Activated T-cell treated with anti-CD3 and anti-CD28 coated beads, Interleukin-2, amount 50 U/mL, for 72 hours (primary cell): ENCODE data around the gene CD93. TPM values are rescaled to one million over a fixed set of nuclear protein-coding genes. Genes with fewer than 3 reads are reported as not detected.

Source experiments
- ATAC-seq, 2 donors: fragments of 150-1000 bp; cut with Tn5 transposase; replicated peaks in 1 of 2; 2 replicates each; pipeline ENCODE4 v1.10.0; 2021; ENCODE audit warnings: moderate library complexity in 2 of 2, mild to moderate bottlenecking in 1 of 2
- DNase-seq, 2 donors: peaks; one replicate each; pipeline ENCODE4 v3.0.0; 2021 to 2022; ENCODE audit warnings: mixed read lengths in 1 of 2
- H3K27ac Mint-ChIP-seq: one replicate; pipeline ENCODE4 v1.8.0; 2022; ENCODE audit warnings: mild to moderate bottlenecking, moderate library complexity, mixed read lengths
- H3K27me3 Mint-ChIP-seq: one replicate; pipeline ENCODE4 v1.8.0; 2022; ENCODE audit warnings: low read depth, mixed read lengths
- H3K36me3 Mint-ChIP-seq, 2 donors: one replicate each; pipeline ENCODE4 v1.8.0; 2022; ENCODE audit warnings: mixed read lengths in 2 of 2, mild to moderate bottlenecking in 1 of 2; ENCODE audit not compliant: insufficient read depth in 2 of 2
- H3K4me1 Mint-ChIP-seq: one replicate; pipeline ENCODE4 v1.8.0; 2022; ENCODE audit warnings: low read depth, mixed read lengths
- H3K4me3 Mint-ChIP-seq, 2 donors: one replicate each; pipeline ENCODE4 v1.8.0; 2022; ENCODE audit warnings: mild to moderate bottlenecking in 2 of 2, mixed read lengths in 2 of 2, moderate library complexity in 2 of 2
- H3K9me3 Mint-ChIP-seq, 2 donors: one replicate each; pipeline ENCODE4 v1.8.0; 2022; ENCODE audit warnings: mixed read lengths in 2 of 2
- total RNA-seq, 2 donors: library from RNA; stranded (reverse); gene quantifications; one replicate each; pipeline ENCODE4 v1.2.3, GENCODE V29; 2022

The CD93 gene
- total RNA-seq, 2 donors from 2014 or later = 0.36 to 2.0 TPM

GRCh38 chr20:23049201-23050075, 36.7 kb downstream of the CD93 start, which contains the start of gene THBD:
Gene THBD, minus strand, starts transcription at chr20:23049672. Its CDS starts 168 bp downstream, at chr20:23049504.
- peaks cover 56% of the 10 kb centered on the region for H3K27me3 Mint-ChIP-seq
- peak within 1 kb of the TSS; percentile 52 to 63 for H3K4me3 Mint-ChIP-seq
- H3K4me1 Mint-ChIP-seq = peaks cover 7% of the 10 kb centered on the region
- no peak within 1 kb of the TSS for H3K27ac Mint-ChIP-seq
- H3K36me3 Mint-ChIP-seq = peaks cover 2% of the 10 kb centered on the region in 2 donors
- ATAC-seq (peak; percentile 57 to 58), DNase-seq (peak; percentile 12 to 26)
- H3K9me3 Mint-ChIP-seq = no peaks in the 10 kb centered on the region

GRCh38 chr20:23048283-23049200, 37.6 kb downstream of the CD93 start:
- peaks cover 7% of the 10 kb centered on the region for H3K4me1 Mint-ChIP-seq
- peaks cover 61% of the 10 kb centered on the region for H3K27me3 Mint-ChIP-seq
- H3K36me3 Mint-ChIP-seq = peaks cover 2% of the 10 kb centered on the region in 2 donors
- ATAC-seq = peak; percentile 71 to 72
- H3K27ac Mint-ChIP-seq = no peak overlapping the region
- no peaks in the 10 kb centered on the region for H3K9me3 Mint-ChIP-seq
- H3K4me3 Mint-ChIP-seq = peak overlapping the region; percentile 52 to 63
- DNase-seq = peak; percentile 42 to 49

- peaks cover 53% of the 10 kb centered on the region for H3K27me3 Mint-ChIP-seq
- H3K4me3 Mint-ChIP-seq = peak overlapping the region in 1 of 2 donors; percentile 20
- no peak for ATAC-seq
- peaks cover 2% of the 10 kb centered on the region in 2 donors for H3K36me3 Mint-ChIP-seq
- H3K27ac Mint-ChIP-seq = no peak overlapping the region
- H3K4me1 Mint-ChIP-seq = peaks cover 7% of the 10 kb centered on the region
- DNase-seq = peak; percentile 12 to 13
- H3K9me3 Mint-ChIP-seq = no peaks in the 10 kb centered on the region
These were observed 38.3 kb downstream of the CD93 start for GRCh38 chr20:23047738-23048214.

- peaks cover 2% of the 10 kb centered on the region in 2 donors for H3K36me3 Mint-ChIP-seq
- ATAC-seq = no peak
- no peaks in the 10 kb centered on the region for H3K9me3 Mint-ChIP-seq
- H3K4me3 Mint-ChIP-seq = peak overlapping the region; percentile 9 to 11
- peaks cover 7% of the 10 kb centered on the region for H3K4me1 Mint-ChIP-seq
- no peak for DNase-seq
- no peak overlapping the region for H3K27ac Mint-ChIP-seq
- peaks cover 47% of the 10 kb centered on the region for H3K27me3 Mint-ChIP-seq
These were observed 39.0 kb downstream of the CD93 start for GRCh38 chr20:23047001-23047737.

GRCh38 chr20:23046431-23046830, 39.7 kb downstream of the CD93 start:
- ATAC-seq = no peak
- Mint-ChIP-seq H3K4me3 (no peak overlapping the region), H3K4me1 (peaks cover 7% of the 10 kb centered on the region)

GRCh38 chr20:23043376-23043775, 42.7 kb downstream of the CD93 start:
- Mint-ChIP-seq H3K27me3 (peaks cover 48% of the 10 kb centered on the region), H3K4me1 (no peaks in the 10 kb centered on the region), H3K36me3 (peaks cover 0 to 2% of the 10 kb centered on the region in 2 donors), H3K27ac (no peak overlapping the region), H3K4me3 (no peak overlapping the region), H3K9me3 (no peaks in the 10 kb centered on the region)
- ATAC-seq (no peak), DNase-seq (no peak)

More at GRCh38 chr20:23046431-23046830, 39.7 kb downstream of the CD93 start:
- H3K27ac Mint-ChIP-seq = no peak overlapping the region
- no peaks in the 10 kb centered on the region for H3K9me3 Mint-ChIP-seq
- H3K27me3 Mint-ChIP-seq = peaks cover 42% of the 10 kb centered on the region
- DNase-seq = no peak
- peaks cover 2% of the 10 kb centered on the region in 2 donors for H3K36me3 Mint-ChIP-seq

GRCh38 chr20:23042270-23042669, 43.9 kb downstream of the CD93 start:
- DNase-seq (no peak), ATAC-seq (no peak)
- no peak overlapping the region for H3K27ac Mint-ChIP-seq
- H3K27me3 Mint-ChIP-seq = peaks cover 43% of the 10 kb centered on the region
- H3K4me1 Mint-ChIP-seq = no peaks in the 10 kb centered on the region
- no peaks in the 10 kb centered on the region for H3K9me3 Mint-ChIP-seq
- peaks cover 0 to 2% of the 10 kb centered on the region in 2 donors for H3K36me3 Mint-ChIP-seq
- no peak overlapping the region for H3K4me3 Mint-ChIP-seq

GRCh38 chr20:23039885-23040508, 46.1 kb downstream of the CD93 start:
- H3K27ac Mint-ChIP-seq = no peak overlapping the region
- H3K9me3 Mint-ChIP-seq = no peaks in the 10 kb centered on the region
- ATAC-seq (no peak), DNase-seq (no peak)
- H3K4me3 Mint-ChIP-seq = no peak overlapping the region
- no peaks in the 10 kb centered on the region for H3K4me1 Mint-ChIP-seq
- H3K27me3 Mint-ChIP-seq = peaks cover 38% of the 10 kb centered on the region
- no peaks in the 10 kb centered on the region for H3K36me3 Mint-ChIP-seq

GRCh38 chr20:23039136-23039875, 46.8 kb downstream of the CD93 start:
- no peak overlapping the region for H3K4me3 Mint-ChIP-seq
- H3K27me3 Mint-ChIP-seq = peaks cover 31% of the 10 kb centered on the region
- no peaks in the 10 kb centered on the region for H3K4me1 Mint-ChIP-seq
- no peak overlapping the region for H3K27ac Mint-ChIP-seq
- no peaks in the 10 kb centered on the region for H3K9me3 Mint-ChIP-seq
- no peaks in the 10 kb centered on the region for H3K36me3 Mint-ChIP-seq
- ATAC-seq (no peak), DNase-seq (no peak)

GRCh38 chr20:23037017-23037481, 49.1 kb downstream of the CD93 start:
- H3K9me3 Mint-ChIP-seq = no peaks in the 10 kb centered on the region

GRCh38 chr20:23036371-23036770, 49.8 kb downstream of the CD93 start:
- ATAC-seq (no peak), DNase-seq (no peak)
- H3K4me3 Mint-ChIP-seq = no peak overlapping the region
- H3K4me1 Mint-ChIP-seq = no peaks in the 10 kb centered on the region
- H3K36me3 Mint-ChIP-seq = no peaks in the 10 kb centered on the region
- peaks cover 37% of the 10 kb centered on the region for H3K27me3 Mint-ChIP-seq
- H3K27ac Mint-ChIP-seq = no peak overlapping the region
- no peaks in the 10 kb centered on the region for H3K9me3 Mint-ChIP-seq

More at GRCh38 chr20:23037017-23037481, 49.1 kb downstream of the CD93 start:
- no peaks in the 10 kb centered on the region for H3K36me3 Mint-ChIP-seq
- H3K27ac Mint-ChIP-seq = no peak overlapping the region
- DNase-seq (no peak), ATAC-seq (no peak)
- H3K4me3 Mint-ChIP-seq = no peak overlapping the region
- no peaks in the 10 kb centered on the region for H3K4me1 Mint-ChIP-seq
- H3K27me3 Mint-ChIP-seq = peaks cover 37% of the 10 kb centered on the region
